Germinal center (tissue), 1 donor: Measurements from ENCODE around the gene REN.

Experiments
- DNase-seq: peaks from one replicate; pipeline ENCODE4 v3.0.0; 2012; ENCODE audit warnings: mixed read lengths, low spot score

The REN gene

GRCh38 chr1:204190212-204191211 lies 24.4 kb upstream of the REN start:
- DNase-seq, result no peak

- DNase-seq, result no peak
Measured at GRCh38 chr1:204188959-204189639, 23.0 kb upstream of the REN start.

GRCh38 chr1:204186597-204186996 lies 20.5 kb upstream of the REN start:
- DNase-seq, result no peak

DNA sequence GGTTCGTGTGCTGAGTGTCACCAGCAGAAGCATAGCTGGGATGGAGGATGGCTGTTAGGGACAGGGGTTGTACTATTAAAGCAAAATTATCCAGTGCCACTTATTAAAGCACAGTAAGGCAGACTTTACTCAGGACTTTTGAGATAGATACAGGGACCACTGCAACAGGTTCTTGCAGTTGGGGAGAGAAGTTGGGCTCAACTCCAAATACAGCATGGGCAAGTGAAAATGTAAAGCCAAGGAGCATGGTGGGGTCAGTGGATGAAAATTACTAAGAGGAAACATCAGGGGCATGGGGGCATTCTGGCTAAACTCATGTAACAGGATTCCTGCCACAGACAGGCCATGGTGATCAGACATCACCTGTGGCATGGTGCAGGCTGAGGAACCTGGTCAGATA lies 15.0 kb upstream of the REN start:
- no peak for DNase-seq

- no peak for DNase-seq
Measured at GRCh38 chr1:204180133-204180532, 14.0 kb upstream of the REN start.

- DNase-seq, result no peak
Measured at GRCh38 chr1:204178487-204179281, 12.5 kb upstream of the REN start.

DNA sequence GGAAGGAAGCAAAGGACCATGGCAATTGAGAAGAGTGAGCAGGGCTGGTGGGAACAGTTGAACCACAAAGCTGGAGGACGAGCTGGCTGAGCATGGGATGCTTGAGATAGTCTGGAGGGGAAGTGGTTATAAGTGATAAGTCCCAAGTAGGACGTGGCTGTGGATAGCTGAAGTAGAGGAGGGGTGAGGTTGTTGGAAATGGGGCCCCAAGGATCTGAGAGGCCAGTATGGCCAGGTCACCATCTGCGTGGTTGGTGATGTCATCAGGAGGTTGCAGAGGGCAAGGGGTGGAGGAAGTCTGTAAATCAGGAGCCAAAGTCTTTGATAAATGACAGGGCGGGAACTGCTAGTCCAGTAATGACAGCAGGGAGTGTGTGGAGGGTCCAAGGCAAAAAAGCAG lies 11.0 kb upstream of the REN start:
- no peak for DNase-seq

DNA sequence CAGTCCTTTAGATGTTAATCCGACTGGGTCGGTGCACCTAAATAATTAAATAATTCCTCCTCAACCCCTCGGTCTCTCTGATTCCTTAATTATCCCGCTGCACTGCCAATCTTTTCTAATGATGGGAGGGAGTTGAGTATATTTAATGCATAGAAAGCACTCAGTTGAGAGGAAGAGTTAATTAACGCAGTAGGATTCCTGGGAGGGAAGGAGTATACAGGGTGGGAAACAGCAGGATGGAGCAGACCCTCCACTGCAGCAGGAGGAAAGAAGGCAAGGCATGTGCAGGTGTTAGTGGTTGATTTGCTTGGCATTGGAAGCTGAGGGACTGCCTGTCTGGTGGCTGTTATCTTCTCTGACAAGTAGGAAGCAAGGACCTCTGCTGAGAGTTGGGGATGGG lies 9.9 kb upstream of the REN start:
- DNase-seq, result no peak

- no peak for DNase-seq
Measured at GRCh38 chr1:204174958-204175357, 8.8 kb upstream of the REN start.

DNA sequence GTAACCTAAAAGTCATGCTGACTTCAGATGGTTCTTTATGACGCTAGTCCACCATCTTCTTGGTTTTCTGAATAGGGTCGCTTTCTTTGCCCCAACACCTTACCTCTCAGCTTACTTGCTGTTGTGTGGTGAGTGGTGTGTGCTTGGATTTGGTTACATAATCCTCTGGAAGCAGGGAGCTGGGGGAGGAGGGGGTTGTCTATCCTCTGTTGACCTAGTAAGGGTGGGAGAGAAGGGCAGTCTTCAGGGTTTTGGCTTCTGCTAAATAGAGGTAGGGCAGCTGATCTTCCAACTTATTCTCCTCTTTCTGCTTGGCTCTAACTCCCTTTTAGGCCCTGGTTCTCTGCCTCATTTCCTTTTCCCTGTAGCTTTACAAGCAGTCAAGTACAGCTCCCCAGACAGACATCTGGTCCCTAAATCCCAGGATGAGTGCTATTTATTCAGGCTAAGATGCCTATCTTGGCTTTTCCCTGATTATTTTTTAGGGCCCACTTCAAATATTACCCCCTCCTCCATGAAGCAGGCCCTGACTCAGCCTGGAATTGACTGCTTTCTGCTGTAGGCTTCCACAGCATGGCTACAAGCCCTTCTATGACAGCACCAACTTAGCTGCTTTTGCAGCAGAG lies 6.4 kb upstream of the REN start:
- no peak for DNase-seq

GRCh38 chr1:204171751-204172178 lies 5.6 kb upstream of the REN start:
- no peak for DNase-seq

- DNase-seq, result no peak
Measured at GRCh38 chr1:204170494-204171155, 4.5 kb upstream of the REN start.

- DNase-seq, result no peak
Measured at GRCh38 chr1:204169858-204170257, 3.7 kb upstream of the REN start.

GRCh38 chr1:204167730-204168129 lies 1.6 kb upstream of the REN start:
- DNase-seq, result no peak

DNA sequence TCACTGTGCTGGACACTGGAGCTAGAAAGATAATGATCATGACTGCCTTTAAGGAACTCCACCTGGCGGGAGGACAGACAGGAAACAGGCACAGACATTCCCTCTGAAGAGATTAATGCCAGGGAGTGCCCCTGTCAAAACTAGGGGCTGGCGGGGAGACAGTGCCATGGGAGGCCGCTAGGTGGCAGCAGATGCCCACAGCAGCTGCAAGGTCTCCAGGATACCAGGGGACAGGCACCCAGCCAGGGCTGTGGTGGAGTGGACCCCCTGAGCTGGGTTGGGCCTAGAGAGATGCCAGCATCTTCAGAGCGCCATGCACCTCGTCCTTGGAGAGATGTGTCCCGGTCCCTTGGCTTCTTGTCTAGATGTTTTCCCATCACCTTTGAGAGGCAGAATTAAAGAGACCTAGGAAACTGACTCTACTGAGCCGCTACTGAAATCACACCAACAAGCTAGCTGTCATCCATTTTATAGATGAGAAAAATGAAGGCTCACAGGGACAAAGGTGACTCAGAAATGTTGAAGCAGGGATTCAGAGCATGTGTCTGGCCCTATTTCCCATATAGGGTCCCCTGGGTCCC lies 3.6 kb downstream of the REN start:
- DNase-seq, result peak; percentile 77

DNA sequence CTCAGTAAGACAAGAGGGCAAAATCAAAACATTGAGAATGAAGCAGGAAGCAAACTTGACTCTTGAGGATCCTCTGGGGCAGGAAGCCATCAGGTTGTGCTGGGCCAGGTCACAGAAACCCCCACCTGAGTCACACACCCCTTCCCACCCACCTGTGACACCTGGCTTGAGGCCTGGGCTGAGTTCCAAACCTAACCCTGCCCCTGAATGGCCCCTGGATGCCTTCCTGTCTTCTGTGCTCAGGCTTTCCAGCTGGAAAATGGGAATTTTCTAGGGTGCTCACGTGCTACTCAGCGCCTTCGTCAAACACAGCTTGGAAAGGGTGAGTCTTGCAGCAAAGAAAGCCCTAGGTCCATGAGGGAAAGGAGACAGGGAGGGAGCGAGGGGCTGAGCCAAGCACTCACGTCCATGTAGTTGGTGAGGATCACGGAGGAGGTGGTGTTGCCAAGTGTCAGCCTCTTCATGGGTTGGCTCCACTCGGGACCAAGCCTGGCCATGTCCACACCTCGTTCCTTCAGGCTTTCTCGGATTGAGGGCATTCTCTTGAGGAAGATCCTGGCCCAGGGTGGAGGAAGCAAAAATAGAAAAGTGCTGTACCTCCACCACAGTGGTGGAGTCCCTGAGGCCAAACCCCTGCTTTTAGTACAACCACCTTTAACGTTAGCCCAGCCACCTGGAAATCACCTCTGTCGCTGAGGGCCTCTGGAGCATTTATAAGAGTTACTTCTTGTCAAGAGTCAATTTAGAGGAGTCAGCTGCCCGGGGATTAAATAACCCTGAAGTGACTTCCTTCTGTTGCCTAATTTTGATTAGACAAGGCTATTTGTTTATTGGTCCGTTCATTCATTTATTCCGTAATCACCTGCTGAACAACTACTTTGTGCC lies 4.3 kb downstream of the REN start:
- DNase-seq, result no peak

- no peak for DNase-seq
Measured at GRCh38 chr1:204157962-204158361, 8.2 kb downstream of the REN start.

- no peak for DNase-seq
Measured at GRCh38 chr1:204155881-204156280, 10.3 kb downstream of the REN start.

- DNase-seq, result no peak
Measured at GRCh38 chr1:204154568-204155255, 11.4 kb downstream of the REN start.
